ENCODE results near the gene SRM. TPM values are rescaled to one million over a fixed set of nuclear protein-coding genes. Genes with fewer than 3 reads are reported as not detected.

Gene SRM
- total and polyA plus RNA-seq, 2 of the 13 experiments (the other 11 are each of a cell fraction or from before 2014, with no cell fraction given), result 27.9 to 31.8 TPM

DNA sequence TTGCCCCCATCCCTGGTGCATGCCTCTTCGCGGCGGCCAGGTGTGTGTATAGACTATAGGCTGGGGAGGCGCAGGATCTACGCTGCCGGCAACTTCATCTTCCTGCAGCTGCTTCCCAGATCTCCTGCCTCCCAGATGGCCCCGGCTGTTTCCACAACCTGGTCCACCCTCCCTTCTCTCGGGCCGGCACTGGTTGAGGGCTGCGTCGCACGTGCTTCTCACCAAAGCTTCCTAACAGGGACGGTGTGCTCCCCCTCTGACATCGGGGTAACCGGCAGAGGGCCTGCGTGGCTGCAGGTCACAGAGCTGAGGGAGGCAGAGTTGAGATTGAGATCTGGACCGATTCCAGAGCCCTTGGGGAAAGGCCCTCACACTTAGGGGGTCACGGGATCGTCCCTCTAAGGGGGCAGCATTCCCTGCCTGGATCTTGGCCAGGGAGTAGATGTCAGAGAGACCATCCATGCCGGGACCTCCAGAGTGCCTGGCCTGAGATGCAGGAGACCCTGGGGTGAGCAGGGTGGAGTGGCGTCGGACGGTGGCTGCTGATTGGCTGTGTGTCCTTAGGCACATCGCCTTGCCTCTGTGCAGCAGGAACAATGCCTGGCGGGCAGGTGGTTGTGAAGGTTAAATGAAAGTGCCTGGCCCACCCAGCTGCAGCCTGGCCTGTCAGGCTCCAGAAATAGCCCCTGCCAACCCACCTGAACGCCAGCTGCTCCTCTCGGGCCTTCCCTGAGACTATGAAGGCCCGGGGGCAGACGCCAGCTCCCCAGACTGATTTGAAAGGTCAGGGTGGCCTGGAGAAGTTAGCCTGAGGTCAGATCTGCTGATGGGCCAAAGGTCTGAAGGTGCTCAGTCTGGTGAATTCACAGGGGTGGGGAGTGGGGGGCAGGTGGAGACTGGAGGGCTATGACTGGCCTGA is 6.7 kb downstream of the SRM start (continued):
- TF ChIP-seq JARID2 (CRISPR knock-in tag; IDR thresholded peaks at IDR 0.05; ENCODE audit: insufficient replicate concordance) (no peak), CHCHD3 (CRISPR knock-in tag; IDR thresholded peaks at IDR 0.05) (no peak), ZNF432 (CRISPR knock-in tag; IDR thresholded peaks at IDR 0.05; ENCODE audit: borderline replicate concordance) (no peak), HNRNPL (IDR thresholded peaks at IDR 0.05; ENCODE audit: low read depth, low read length) (no peak), ZNF136 (CRISPR knock-in tag; IDR thresholded peaks at IDR 0.05; ENCODE audit: low read depth) (no peak), TMF1 (CRISPR knock-in tag; IDR thresholded peaks at IDR 0.05; ENCODE audit: low read depth) (peak; percentile 34; the same call in 1 of the 2 replicates), ZNF672 (CRISPR knock-in tag; IDR thresholded peaks at IDR 0.05) (no peak), FOXK1 (CRISPR knock-in tag; IDR thresholded peaks at IDR 0.05; ENCODE audit: borderline replicate concordance, low read depth) (no peak), GATA4 (IDR thresholded peaks at IDR 0.05; ENCODE audit: borderline replicate concordance, low read depth) (no peak), ZNF12 (CRISPR knock-in tag; IDR thresholded peaks at IDR 0.05) (no peak), AGO2 (optimal IDR thresholded peaks at IDR 0.05; ENCODE audit: low read depth, low read length) (peak; percentile 93), ZNF816 (CRISPR knock-in tag; IDR thresholded peaks at IDR 0.05; ENCODE audit: borderline replicate concordance) (no peak), ZNF562 (CRISPR knock-in tag; IDR thresholded peaks at IDR 0.05; ENCODE audit: borderline replicate concordance) (no peak)
- TF ChIP-seq, protein P1, sequence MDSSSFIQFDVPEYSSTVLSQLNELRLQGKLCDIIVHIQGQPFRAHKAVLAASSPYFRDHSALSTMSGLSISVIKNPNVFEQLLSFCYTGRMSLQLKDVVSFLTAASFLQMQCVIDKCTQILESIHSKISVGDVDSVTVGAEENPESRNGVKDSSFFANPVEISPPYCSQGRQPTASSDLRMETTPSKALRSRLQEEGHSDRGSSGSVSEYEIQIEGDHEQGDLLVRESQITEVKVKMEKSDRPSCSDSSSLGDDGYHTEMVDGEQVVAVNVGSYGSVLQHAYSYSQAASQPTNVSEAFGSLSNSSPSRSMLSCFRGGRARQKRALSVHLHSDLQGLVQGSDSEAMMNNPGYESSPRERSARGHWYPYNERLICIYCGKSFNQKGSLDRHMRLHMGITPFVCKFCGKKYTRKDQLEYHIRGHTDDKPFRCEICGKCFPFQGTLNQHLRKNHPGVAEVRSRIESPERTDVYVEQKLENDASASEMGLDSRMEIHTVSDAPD (CRISPR knock-in tag; IDR thresholded peaks at IDR 0.05), result no peak
- TF ChIP-seq, protein P2, sequence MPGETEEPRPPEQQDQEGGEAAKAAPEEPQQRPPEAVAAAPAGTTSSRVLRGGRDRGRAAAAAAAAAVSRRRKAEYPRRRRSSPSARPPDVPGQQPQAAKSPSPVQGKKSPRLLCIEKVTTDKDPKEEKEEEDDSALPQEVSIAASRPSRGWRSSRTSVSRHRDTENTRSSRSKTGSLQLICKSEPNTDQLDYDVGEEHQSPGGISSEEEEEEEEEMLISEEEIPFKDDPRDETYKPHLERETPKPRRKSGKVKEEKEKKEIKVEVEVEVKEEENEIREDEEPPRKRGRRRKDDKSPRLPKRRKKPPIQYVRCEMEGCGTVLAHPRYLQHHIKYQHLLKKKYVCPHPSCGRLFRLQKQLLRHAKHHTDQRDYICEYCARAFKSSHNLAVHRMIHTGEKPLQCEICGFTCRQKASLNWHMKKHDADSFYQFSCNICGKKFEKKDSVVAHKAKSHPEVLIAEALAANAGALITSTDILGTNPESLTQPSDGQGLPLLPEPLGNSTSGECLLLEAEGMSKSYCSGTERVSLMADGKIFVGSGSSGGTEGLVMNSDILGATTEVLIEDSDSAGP (CRISPR knock-in tag; IDR thresholded peaks at IDR 0.05; ENCODE audit: borderline replicate concordance), result peak; percentile 59; the same call in 1 of the 2 replicates
- TF ChIP-seq, protein P3, sequence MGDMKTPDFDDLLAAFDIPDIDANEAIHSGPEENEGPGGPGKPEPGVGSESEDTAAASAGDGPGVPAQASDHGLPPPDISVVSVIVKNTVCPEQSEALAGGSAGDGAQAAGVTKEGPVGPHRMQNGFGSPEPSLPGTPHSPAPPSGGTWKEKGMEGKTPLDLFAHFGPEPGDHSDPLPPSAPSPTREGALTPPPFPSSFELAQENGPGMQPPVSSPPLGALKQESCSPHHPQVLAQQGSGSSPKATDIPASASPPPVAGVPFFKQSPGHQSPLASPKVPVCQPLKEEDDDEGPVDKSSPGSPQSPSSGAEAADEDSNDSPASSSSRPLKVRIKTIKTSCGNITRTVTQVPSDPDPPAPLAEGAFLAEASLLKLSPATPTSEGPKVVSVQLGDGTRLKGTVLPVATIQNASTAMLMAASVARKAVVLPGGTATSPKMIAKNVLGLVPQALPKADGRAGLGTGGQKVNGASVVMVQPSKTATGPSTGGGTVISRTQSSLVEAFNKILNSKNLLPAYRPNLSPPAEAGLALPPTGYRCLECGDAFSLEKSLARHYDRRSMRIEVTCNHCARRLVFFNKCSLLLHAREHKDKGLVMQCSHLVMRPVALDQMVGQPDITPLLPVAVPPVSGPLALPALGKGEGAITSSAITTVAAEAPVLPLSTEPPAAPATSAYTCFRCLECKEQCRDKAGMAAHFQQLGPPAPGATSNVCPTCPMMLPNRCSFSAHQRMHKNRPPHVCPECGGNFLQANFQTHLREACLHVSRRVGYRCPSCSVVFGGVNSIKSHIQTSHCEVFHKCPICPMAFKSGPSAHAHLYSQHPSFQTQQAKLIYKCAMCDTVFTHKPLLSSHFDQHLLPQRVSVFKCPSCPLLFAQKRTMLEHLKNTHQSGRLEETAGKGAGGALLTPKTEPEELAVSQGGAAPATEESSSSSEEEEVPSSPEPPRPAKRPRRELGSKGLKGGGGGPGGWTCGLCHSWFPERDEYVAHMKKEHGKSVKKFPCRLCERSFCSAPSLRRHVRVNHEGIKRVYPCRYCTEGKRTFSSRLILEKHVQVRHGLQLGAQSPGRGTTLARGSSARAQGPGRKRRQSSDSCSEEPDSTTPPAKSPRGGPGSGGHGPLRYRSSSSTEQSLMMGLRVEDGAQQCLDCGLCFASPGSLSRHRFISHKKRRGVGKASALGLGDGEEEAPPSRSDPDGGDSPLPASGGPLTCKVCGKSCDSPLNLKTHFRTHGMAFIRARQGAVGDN (CRISPR knock-in tag; IDR thresholded peaks at IDR 0.05), result peak; percentile 23; the same call in 1 of the 2 replicates
- TF ChIP-seq, protein P4, sequence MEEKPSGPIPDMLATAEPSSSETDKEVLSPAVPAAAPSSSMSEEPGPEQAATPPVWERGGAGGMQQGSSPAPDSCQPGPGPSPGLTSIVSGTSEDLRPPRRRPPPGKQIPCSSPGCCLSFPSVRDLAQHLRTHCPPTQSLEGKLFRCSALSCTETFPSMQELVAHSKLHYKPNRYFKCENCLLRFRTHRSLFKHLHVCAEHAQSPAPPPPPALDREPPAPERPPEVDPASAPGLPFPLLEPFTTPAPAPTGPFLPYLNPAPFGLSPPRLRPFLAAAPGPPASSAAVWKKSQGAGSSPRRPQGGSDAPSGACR (CRISPR knock-in tag; IDR thresholded peaks at IDR 0.05), result no peak
- TF ChIP-seq, protein P5, sequence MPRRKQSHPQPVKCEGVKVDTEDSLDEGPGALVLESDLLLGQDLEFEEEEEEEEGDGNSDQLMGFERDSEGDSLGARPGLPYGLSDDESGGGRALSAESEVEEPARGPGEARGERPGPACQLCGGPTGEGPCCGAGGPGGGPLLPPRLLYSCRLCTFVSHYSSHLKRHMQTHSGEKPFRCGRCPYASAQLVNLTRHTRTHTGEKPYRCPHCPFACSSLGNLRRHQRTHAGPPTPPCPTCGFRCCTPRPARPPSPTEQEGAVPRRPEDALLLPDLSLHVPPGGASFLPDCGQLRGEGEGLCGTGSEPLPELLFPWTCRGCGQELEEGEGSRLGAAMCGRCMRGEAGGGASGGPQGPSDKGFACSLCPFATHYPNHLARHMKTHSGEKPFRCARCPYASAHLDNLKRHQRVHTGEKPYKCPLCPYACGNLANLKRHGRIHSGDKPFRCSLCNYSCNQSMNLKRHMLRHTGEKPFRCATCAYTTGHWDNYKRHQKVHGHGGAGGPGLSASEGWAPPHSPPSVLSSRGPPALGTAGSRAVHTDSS (CRISPR knock-in tag; conservative IDR thresholded peaks at IDR 0.05), result no peak
